H1 (cell line): ENCODE results near the gene KIF2C. TPM values are rescaled to one million over a fixed set of nuclear protein-coding genes. Genes with fewer than 3 reads are reported as not detected.
"Not testable (repeated sequence)": the region's sequence is repeated elsewhere in the genome, so short reads cannot be mapped to it uniquely, and the experiment has no call there.

ENCODE experiments used
- CTCF ChIA-PET: fragments of 300-600 bp; sonication (Branson Sonifier 250); formaldehyde crosslinking; loops from one replicate; lab custom pipeline; 2021; ENCODE audit not compliant: partially characterized antibody; lab: Charles Lee
- POLR2A ChIA-PET: fragments of 300-600 bp; sonication (Branson Sonifier 250); formaldehyde crosslinking; loops from one replicate; lab custom pipeline; 2021; ENCODE audit warnings: inconsistent platforms; ENCODE audit not compliant: partially characterized antibody; lab: Charles Lee
- DNase-seq, 2 experiments: peaks; one replicate each; pipeline versions ENCODE4 v3.0.0 to v3.0.0-alpha.2; 2010 to 2022; ENCODE audit warnings: low spot score in 2 of 2, low read depth in 1 of 2, mixed read lengths in 1 of 2
- FAIRE-seq: peaks from 2 replicates; lab custom pipeline; 2011; peaks lifted over from hg19 to GRCh38; lab: Jason Lieb, UNC
- H2AFZ ChIP-seq: 2 replicates; pipeline ENCODE4 v1.8.1; 2012; ENCODE audit warnings: low read length, inconsistent platforms
- H2AK5ac ChIP-seq: 2 replicates; pipeline ENCODE4 v1.6.1; 2013; ENCODE audit warnings: low read depth, low read length
- H2BK120ac ChIP-seq: replicated peaks from 2 replicates; pipeline ENCODE3; 2013; ENCODE audit warnings: low read depth, low read length, inconsistent platforms
- H2BK12ac ChIP-seq: 2 replicates; pipeline ENCODE4 v1.6.1; 2013; ENCODE audit warnings: low read depth, low read length
- H2BK15ac ChIP-seq: 2 replicates; pipeline ENCODE4 v1.6.1; 2013; ENCODE audit warnings: low read length
- H2BK20ac ChIP-seq: 2 replicates; pipeline ENCODE4 v1.6.1; 2013; ENCODE audit warnings: low read length
- H2BK5ac ChIP-seq: 2 replicates; pipeline ENCODE4 v1.6.1; 2013; ENCODE audit warnings: low read depth, low read length
- H3K14ac ChIP-seq: 2 replicates; pipeline ENCODE4 v1.6.1; 2013; ENCODE audit warnings: inconsistent platforms; ENCODE audit not compliant: insufficient read length
- H3K18ac ChIP-seq: 2 replicates; pipeline ENCODE4 v1.6.1; 2013; ENCODE audit warnings: low read length; ENCODE audit errors: extremely low read depth
- H3K23ac ChIP-seq: 2 replicates; pipeline ENCODE4 v1.6.1; 2013; ENCODE audit warnings: inconsistent platforms; ENCODE audit not compliant: insufficient read length
- H3K23me2 ChIP-seq: 2 replicates; pipeline ENCODE4 v1.6.1; 2013; ENCODE audit warnings: low read depth, low read length
- H3K27ac ChIP-seq: 2 replicates; pipeline ENCODE4 v1.6.1; 2011; ENCODE audit warnings: low read depth, low read length, inconsistent platforms
- H3K27me3 ChIP-seq, 4 experiments: replicated peaks in 1 of 4; 1 replicate in 1 of 4; 2 replicates in 3 of 4; pipeline versions ENCODE4 v1.6.1 to v1.8.1; 2011 to 2013; ENCODE audit warnings: low read length in 3 of 4, mild to moderate bottlenecking in 3 of 4, inconsistent platforms in 2 of 4, mixed read lengths in 2 of 4, moderate library complexity in 1 of 4; ENCODE audit not compliant: control insufficient read depth in 3 of 4, insufficient read depth in 3 of 4; ENCODE audit errors: extremely low read depth in 1 of 4
- H3K36me3 ChIP-seq, 4 experiments: 2 replicates each; pipeline versions ENCODE4 v1.6.1 to v1.8.1; 2011 to 2013; ENCODE audit warnings: mild to moderate bottlenecking in 4 of 4, low read length in 3 of 4, moderate library complexity in 2 of 4, control low read depth in 1 of 4, inconsistent platforms in 1 of 4; ENCODE audit not compliant: insufficient read depth in 4 of 4, control insufficient read depth in 2 of 4
- H3K4ac ChIP-seq: replicated peaks from 2 replicates; pipeline ENCODE3; 2013; ENCODE audit warnings: low read length, low read depth, mixed read lengths, inconsistent platforms; ENCODE audit not compliant: insufficient read length
- H3K4me1 ChIP-seq, 4 experiments: replicated peaks in 1 of 4; 1 replicate in 1 of 4; 2 replicates in 3 of 4; pipeline versions ENCODE4 v1.6.1 to v1.8.1; 2011 to 2013; ENCODE audit warnings: low read length in 3 of 4, inconsistent platforms in 2 of 4, mixed read lengths in 1 of 4; ENCODE audit not compliant: insufficient read depth in 4 of 4, control insufficient read depth in 3 of 4
- H3K4me2 ChIP-seq, 2 experiments: 2 replicates each; pipeline versions ENCODE4 v1.6.1 to v1.8.1; 2011 to 2013; ENCODE audit warnings: low read depth in 2 of 2, low read length in 2 of 2, control low read depth in 1 of 2, inconsistent platforms in 1 of 2, mild to moderate bottlenecking in 1 of 2; ENCODE audit not compliant: insufficient read depth in 1 of 2
- H3K4me3 ChIP-seq, 4 experiments: fragments of 200-600, 300-600 bp in 1 of 4; sonication (generic), shearing (Covaris generic), sonication (Bioruptor Twin) in 1 of 4; 2 replicates each; pipeline versions ENCODE4 v1.5.1 to v1.8.1; 2011 to 2016; ENCODE audit warnings: low read length in 4 of 4, low read depth in 3 of 4, control low read depth in 2 of 4, inconsistent platforms in 2 of 4, mild to moderate bottlenecking in 2 of 4, mixed read lengths in 1 of 4, moderate library complexity in 1 of 4; ENCODE audit not compliant: insufficient read depth in 2 of 4; ENCODE audit errors: extremely low read depth in 1 of 4
- H3K56ac ChIP-seq: replicated peaks from 2 replicates; pipeline ENCODE3; 2013; ENCODE audit warnings: low read depth, mild to moderate bottlenecking, mixed read lengths, low read length, inconsistent platforms; ENCODE audit not compliant: insufficient read length
- H3K79me1 ChIP-seq: 2 replicates; pipeline ENCODE4 v1.6.1; 2013; ENCODE audit warnings: low read depth, low read length, control low read depth
- H3K79me2 ChIP-seq, 2 experiments: 2 replicates each; pipeline versions ENCODE4 v1.6.1 to v1.8.1; 2012 to 2013; ENCODE audit warnings: low read length in 2 of 2, mild to moderate bottlenecking in 2 of 2, inconsistent platforms in 1 of 2; ENCODE audit not compliant: insufficient read depth in 2 of 2, control insufficient read depth in 1 of 2
- H3K9ac ChIP-seq, 4 experiments: replicated peaks in 1 of 4; 1 replicate in 1 of 4; 2 replicates in 3 of 4; pipeline versions ENCODE4 v1.6.1 to v1.8.1; 2011 to 2013; ENCODE audit warnings: low read depth in 3 of 4, low read length in 3 of 4, control low read depth in 2 of 4, mild to moderate bottlenecking in 2 of 4, moderate library complexity in 2 of 4, inconsistent platforms in 1 of 4; ENCODE audit errors: extremely low read depth in 1 of 4
- H3K9me3 ChIP-seq, 2 experiments: 2 replicates each; pipeline versions ENCODE4 v1.6.1 to v1.8.1; 2012 to 2013; ENCODE audit warnings: mild to moderate bottlenecking in 2 of 2, moderate library complexity in 2 of 2, control low read depth in 1 of 2, inconsistent platforms in 1 of 2, low read depth in 1 of 2, low read length in 1 of 2, mixed read lengths in 1 of 2; ENCODE audit not compliant: insufficient read depth in 2 of 2
- H4K20me1 ChIP-seq, 2 experiments: replicated peaks in 1 of 2; 2 replicates each; pipeline versions ENCODE3 to v1.8.1; 2011 to 2013; ENCODE audit warnings: inconsistent platforms in 2 of 2, low read length in 2 of 2, mild to moderate bottlenecking in 1 of 2; ENCODE audit not compliant: insufficient read depth in 2 of 2, control insufficient read depth in 1 of 2
- H4K5ac ChIP-seq: 2 replicates; pipeline ENCODE4 v1.6.1; 2013; ENCODE audit warnings: low read length, low read depth, mixed read lengths, inconsistent platforms; ENCODE audit not compliant: insufficient read length
- H4K8ac ChIP-seq: 2 replicates; pipeline ENCODE4 v1.8.0; 2013; ENCODE audit warnings: mild to moderate bottlenecking, moderate library complexity, low read length, inconsistent platforms; ENCODE audit not compliant: insufficient read depth; ENCODE audit errors: extremely low read depth
- H4K91ac ChIP-seq: replicated peaks from 2 replicates; pipeline ENCODE3; 2013; ENCODE audit warnings: low read length, mixed read lengths, inconsistent platforms; ENCODE audit not compliant: insufficient read length
- WGBS, 2 experiments: shearing (Covaris generic) in 1 of 2; methylation state at CpG; one replicate each; pipeline versions ENCODE4 v1.1.6 to v1.1.7; 2013 to 2015; ENCODE audit warnings: low lambda C conversion rate in 2 of 2, mixed read lengths in 2 of 2, inconsistent platforms in 1 of 2, low coverage in 1 of 2, missing lambda C conversion rate in 1 of 2; ENCODE audit not compliant: insufficient replicate concordance in 2 of 2, insufficient coverage in 1 of 2, insufficient read length in 1 of 2; ENCODE audit errors: extremely low coverage in 1 of 2, missing lambda C conversion rate in 1 of 2; 5-methylcytosine and 5-hydroxymethylcytosine counted together
- polyA plus RNA-seq, 7 experiments: library from polyadenylated mRNA; depleted of rRNA in 3 of 7; stranded (reverse) in 5 of 7; unstranded in 2 of 7; fragments of >200 nt in 5 of 7; fragments of 200-250 nt in 2 of 7; gene quantifications; 1 replicate in 5 of 7; 2 replicates in 1 of 7; 4 replicates in 1 of 7; pipeline versions ENCODE4 v1.2.1 to v1.2.3, GENCODE V29; 2011 to 2013; ENCODE audit warnings: missing spikeins in 2 of 7, mixed read lengths in 2 of 7
- total RNA-seq: library from RNA; stranded (reverse); fragmentation: NEBNext Ultra II Directional; extraction: Animal tissue kit (Norgen Biotek cat#: 25700); gene quantifications from 2 replicates; pipeline ENCODE4 v1.2.1, GENCODE V29; 2021

The KIF2C gene
- total and polyA plus RNA-seq, 2 of the 8 experiments (the other 6 are each of a cell fraction or from before 2014, with no cell fraction given): 41.8 to 68.1 TPM

GRCh38 chr1:44766421-44766820 is 26.8 kb downstream of the KIF2C start:
- not testable (repeated sequence) for H3K4me1 ChIP-seq, H3K23ac ChIP-seq, H3K14ac ChIP-seq, H2BK20ac ChIP-seq, H3K79me2 ChIP-seq, H3K23me2 ChIP-seq, H3K18ac ChIP-seq, H3K4me3 ChIP-seq, H4K91ac ChIP-seq, FAIRE-seq, H3K9me3 ChIP-seq, H3K9ac ChIP-seq, H2BK120ac ChIP-seq, H2BK15ac ChIP-seq, H3K56ac ChIP-seq, H4K8ac ChIP-seq, H3K4me2 ChIP-seq, H3K79me1 ChIP-seq, H3K27ac ChIP-seq, DNase-seq, H2AK5ac ChIP-seq, H4K20me1 ChIP-seq, H2BK5ac ChIP-seq, H3K27me3 ChIP-seq, H2AFZ ChIP-seq, H4K5ac ChIP-seq, H2BK12ac ChIP-seq, H3K4ac ChIP-seq
- WGBS, 2 experiments: 88% methylated on average over 6 of the region's 6 CpGs; no CpG with 5 or more reads in 1 of the 2 experiments
- H3K36me3 ChIP-seq: peaks cover 25 to 54% (median 40%) of the 10 kb centered on the region in 4 experiments; a peak in 7 of 8 replicates
- POLR2A ChIA-PET: interaction anchor here (1.0 to 11.3 kb wide), 13 partner anchors 10 to 220 kb away, joined by 3 to 151 read pairs (median 13); partner anchors contain the start of genes EIF2B3, RNU5D-1 and RPS8
- CTCF ChIA-PET: interaction anchor here (0.6 to 2.2 kb wide), 7 partner anchors 11 to 597 kb away, joined by 3 to 14 read pairs (median 4); partner anchors contain the start of gene RNU5D-1
